Measurements from ENCODE around the gene TAMM41.
"Not testable (repeated sequence)": the region's sequence is repeated elsewhere in the genome, so short reads cannot be mapped to it uniquely, and the experiment has no call there.

Gene TAMM41

DNA sequence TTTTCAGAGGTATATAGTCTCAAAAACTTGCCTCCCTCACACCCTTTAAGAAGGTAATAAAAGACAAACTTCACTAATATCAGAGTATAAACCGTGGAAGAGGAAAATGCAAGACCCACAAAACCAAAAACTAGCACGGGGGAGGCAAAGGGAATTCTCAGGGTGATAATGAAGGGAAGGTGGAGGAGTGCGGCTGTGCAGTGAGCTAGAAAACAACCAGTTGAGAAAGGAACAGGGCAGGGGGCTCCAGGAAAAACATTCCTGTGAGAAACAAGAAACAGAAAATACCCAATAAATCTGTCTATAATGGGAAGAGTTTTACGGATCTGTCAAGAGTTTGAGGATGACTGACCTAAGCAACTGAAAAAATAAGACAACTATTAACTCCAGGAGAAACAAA is 31.6 kb downstream of the TAMM41 start:
- no peak for DNase-seq

DNA sequence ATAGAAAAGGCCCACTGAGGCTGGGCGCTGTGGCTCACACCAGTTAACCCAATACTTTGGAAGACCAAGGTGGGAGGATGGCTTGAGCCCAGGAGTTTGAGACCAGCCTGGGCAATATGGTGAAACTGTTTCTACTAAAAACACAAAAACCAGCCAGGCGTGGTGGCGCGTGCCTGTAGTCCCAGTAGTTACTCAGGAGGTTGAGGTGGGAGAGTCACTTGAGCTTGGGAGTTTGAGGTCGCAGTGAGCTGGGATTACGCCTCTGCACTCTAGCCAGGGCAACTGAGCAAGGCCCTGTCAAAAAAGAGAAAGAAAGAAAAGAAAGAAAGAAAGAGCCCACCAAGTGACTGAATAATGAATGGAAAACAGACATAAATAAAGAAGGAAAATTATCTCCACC is 32.0 kb downstream of the TAMM41 start:
- no peak for DNase-seq

DNA sequence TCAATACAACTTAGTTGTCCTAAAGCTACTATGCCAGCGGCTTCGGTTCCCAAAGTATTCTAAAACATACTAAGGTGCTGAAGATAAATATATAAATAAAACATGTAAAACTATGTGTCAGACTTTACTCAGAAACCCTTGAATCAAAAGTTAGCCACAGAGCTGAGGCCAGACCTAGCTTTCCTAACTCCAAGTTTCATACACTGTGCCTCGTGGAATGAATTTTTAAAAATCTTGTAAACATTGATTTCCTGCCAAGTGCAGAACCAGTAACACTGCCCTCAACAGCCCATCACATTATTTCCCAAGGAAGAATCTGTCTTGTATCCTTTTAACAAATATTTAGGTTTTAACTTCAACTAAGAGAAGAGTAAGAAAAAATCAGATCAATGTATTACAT is 36.4 kb downstream of the TAMM41 start:
- DNase-seq = no peak

DNA sequence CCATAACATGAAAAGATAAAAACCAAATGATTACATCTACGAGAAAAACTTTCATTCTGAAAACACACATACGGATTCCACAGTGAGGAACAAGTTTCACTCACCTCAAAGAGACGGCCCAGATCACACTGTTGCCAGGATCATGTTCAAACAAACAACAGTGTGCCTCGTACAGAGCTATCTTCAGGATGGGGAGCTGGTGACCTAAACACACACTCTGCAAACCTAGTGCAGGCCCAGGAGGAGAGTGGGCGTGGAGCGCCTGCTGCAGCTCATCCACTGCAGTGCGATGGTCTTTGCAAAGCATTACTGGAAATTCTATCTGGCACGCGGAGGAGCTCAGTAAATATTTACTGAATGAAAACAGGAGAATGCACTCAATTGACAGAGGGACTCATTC is 38.5 kb downstream of the TAMM41 start:
- no peak for DNase-seq

DNA sequence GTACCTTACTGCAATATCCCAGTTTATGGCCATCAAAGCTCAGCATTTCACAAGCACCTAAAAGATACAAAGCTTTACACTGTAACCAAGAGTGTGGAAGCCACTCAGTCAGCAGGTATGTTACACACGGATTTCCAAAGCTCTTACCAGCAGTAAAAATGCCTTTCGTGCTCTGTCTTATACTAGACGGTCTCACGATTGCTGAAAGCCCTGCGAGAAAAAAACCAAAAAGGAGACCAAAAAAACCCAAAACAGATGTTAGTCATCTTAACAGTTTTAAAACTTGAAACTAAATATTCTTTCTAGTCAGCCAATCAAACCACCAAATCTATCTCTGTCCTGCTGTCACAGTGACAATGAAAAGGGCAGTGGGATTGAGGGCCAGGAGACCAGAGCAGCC is 39.0 kb downstream of the TAMM41 start:
- DNase-seq = no peak

DNA sequence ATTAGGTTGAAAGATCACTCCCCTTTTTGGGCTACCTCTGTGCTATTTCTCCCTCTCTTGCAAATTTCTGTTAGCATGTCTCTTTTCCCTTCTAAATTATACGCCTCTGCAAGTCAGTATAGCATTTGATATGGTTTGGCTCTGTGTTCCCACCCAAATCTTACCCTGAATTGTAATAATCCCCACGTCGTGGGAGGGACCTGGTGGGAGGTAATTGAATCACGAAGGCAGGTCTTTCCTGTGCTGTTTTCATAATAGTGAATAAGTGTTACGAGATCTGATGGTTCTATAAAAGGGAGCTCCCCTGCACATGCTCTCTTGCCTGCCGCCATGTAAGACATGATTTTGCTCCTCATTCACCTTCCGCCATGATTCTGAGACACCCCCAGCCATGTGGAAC is 41.0 kb downstream of the TAMM41 start:
- peak in 1 of 51 donors; percentile 8 for DNase-seq

DNA sequence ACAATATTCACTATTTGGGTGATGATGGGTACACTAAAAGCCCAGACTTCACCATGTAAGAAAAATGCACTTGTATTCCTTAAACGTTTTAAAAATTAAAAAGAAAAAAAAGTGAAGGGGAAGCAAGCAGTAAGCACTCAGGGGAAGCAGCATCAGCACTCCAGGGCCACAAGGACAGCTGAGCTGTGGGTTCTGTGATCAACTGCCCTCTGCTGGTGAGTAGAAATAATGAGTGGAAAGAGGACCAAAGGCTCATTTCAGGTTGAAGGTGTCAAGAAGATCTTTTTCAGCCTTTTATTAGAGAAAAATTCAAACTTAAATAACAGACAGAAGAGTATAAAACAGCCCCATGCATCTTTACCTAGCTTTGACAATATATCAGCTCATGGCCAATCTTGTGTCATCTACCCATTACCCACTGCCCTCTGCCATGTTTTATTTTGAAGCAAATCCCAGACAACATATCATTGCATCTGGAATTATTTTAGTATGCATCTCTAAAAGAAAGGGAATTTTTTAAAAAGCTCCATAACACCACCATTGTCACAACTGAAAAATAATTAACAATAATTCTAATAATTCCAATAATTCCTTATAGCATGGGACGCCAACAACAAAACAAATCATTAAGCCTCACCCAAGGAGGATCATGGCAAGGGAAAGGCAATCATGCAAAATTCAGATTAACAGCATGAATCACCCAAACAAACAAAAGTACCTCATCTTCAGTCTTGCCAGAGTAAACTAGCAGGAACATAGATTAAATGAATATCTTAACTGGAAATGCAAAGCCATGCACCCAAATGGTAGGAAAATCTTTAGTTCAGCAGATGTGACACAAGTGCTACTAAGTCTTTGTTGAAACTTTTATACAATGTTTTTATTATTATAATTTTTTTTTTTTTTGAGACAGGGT is 42.5 kb downstream of the TAMM41 start:
- DNase-seq = peak in 16 of 51 donors; percentile 3 to 38 (median 20)

DNA sequence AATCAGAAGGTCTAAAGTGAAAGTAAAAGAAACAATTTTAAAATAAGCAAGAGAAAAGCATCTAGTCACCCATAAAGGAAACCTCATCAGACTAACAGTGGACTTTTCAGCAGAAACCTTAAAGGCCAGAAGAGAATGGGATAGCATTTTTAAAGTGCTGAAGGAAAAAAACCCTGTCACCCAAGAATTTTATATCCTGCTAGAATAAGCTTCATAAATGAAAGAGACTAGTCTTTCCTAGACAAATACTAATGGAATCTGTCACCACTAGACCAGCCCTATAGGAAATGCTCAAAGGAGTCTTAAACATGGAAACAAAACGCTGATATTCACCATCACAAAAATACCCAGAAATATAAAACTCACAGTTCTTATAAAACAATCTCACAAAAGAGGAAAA is 46.9 kb downstream of the TAMM41 start:
- DNase-seq = no peak

DNA sequence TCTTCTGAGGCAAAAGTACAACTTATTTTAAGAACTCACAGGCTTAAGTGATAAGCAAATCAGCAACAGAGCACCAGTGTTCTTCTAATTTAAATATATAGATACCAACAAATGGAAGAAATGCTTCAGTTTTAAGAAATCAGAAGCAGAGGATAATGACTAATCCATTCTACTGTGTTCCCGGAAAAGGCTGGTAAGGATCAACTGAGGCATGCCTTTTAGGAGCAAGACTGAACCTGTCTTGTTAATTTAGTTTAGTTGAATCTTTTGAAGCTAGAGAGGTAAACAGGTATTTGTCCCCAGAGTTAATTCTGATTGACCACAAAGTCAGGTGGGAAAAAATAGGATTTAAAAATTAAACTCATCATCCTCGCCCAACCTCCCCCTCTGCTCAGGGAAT is 51.8 kb downstream of the TAMM41 start:
- no peak for DNase-seq

DNA sequence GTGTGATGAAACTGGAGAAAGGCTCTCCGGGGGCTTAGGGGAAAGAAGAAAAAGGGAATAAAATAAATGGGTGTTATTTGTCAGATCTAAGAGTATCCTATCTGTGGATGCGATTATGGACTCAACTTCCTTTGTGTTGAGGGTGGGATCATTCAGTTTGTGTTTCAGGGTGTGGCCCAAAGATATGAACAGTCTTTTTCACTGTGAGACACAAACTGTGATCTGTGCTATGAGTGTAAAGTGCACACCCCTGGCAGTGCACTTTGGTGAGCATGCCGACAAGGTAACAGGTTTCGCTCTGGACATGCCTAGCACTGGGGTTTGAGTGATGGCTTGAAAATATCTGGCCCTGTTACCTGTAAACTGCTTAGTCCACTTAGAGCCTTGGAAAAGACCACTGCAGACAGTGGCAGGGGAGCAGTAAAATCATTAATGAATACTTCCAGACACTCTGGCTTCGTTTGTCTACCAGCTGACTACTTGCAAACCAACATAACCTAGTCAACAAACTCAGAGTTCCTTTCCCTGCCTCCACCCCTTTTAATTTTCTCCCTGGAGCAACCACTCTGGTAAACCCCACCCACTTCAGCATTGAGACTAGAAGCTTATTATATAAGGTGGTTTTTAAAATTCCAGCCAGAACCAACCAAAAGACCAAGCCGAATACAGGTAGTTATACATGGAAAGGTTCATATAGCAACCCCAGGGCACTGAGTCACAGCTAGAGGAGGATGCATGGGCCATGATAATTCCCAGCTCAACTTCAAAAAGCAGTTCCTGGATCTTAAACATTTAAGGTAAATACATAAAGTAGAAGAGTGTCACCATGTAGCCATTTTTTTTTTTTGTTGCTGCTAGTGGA is 55.1 kb downstream of the TAMM41 start:
- DNase-seq = no peak

DNA sequence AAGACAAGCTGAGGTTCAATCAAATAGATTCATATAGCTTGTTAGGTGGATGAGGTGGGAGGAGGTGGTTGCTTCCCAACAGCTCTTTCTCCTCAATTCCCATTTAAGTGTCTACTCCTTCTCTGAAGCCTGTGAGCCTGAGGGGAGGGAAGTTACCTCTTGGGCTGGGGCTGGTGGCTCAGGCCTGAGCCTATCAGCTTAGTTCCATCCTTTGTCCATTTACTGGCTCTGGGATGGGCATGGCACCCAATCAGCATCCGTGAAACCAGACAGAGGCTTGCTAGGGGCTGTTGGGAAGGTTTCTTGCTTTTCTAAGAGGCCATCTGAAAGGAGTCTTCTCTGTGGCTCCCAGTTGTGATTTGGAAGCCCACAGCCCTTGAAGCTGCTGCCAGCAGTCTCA is 57.3 kb downstream of the TAMM41 start:
- no peak for DNase-seq

DNA sequence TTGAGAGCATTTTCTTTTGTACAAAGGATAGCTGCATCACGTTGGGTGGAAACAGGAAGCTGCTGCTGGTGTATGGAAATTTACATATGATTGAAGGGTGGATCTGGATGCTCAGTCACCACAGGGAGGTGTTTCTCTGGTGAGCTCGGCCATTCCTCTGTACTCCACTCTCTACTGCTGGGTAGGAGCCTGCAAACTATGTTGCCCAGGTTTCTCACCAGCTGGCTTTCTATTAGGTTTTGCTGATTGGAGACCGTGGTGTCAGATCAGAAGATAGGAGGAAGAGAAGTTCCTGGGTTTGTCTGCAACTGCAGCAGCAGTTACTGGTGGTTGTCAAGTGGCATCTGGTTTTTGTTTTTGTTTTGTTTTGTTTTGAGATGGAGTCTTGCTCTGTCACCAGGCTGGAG is 61.7 kb downstream of the TAMM41 start:
- DNase-seq = no peak

DNA sequence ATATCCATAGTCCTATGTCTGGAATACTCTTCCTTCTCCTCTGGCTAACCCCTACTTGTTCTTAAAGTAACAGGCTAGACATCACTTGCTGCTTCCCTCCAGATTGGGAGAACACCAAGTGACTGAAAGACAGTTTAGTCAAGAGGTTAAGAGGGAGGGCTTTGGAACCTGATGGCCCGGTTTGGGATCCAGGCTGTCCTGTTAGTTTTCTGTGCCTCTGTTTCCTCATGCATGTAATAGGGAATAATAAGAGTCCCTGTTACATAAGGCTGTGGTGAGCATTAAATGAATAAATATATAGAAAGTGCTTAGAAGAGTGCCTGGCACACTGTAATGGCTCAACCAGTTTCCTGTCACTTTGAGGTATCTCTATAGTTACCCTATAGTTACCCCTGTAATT is 66.3 kb downstream of the TAMM41 start:
- no peak for DNase-seq

DNA sequence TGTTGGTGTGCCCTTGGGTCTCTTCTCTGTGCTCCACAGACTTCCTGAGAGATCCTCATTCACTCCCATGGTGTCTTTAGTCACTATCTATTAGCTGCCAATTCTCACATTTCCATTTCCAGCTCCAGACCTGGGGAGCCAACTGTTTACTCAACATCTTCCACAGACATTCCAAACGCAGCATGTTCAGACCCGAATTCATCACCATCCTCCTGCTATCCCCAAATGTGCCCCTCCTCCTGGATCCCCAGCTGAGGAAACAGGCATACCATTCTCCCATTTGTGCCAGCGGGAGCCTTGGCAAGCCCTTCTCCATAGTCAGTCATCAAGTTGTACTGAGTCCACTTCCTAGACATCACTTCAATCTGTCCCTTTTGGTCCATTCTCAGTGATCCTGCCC is 67.1 kb downstream of the TAMM41 start:
- no peak for DNase-seq

DNA sequence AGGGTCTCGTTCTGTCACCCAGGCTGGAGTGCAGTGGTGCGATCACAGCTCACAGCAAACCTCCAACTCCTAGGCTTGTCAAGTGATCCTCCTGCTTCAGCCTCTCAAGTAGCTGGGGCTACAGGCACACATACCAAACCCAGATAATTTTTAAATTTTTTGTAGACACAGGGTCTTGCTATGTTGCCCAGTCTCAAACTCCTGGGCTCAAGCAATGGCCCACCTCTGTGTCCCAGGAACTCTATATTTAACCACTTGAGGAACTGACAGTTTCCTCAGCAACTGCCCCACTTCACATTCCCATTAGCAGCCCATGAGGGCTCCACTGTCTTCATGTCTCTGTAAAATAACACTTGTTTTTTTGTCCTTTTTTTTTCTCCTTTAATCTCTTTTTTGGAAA is 68.4 kb downstream of the TAMM41 start:
- DNase-seq = no peak

DNA sequence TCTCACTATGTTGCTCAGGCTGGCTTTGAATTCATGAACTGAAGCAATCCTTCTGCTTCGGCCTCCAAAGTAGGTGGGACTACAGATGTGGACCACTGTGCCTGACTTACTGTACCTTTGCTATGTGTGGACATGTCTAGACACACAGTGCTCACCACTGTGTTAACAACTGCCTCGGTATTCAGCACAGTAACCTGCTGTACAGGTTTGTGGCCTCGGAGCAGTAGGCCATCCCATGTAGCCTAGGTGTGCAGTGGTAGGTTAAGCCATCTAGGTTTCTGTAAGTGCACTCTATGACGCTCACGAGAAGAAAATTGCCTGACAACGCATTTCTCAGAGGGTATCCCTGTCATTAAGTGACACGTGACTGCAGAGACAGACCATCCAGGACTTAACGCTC is 70.3 kb downstream of the TAMM41 start:
- DNase-seq = no peak

DNA sequence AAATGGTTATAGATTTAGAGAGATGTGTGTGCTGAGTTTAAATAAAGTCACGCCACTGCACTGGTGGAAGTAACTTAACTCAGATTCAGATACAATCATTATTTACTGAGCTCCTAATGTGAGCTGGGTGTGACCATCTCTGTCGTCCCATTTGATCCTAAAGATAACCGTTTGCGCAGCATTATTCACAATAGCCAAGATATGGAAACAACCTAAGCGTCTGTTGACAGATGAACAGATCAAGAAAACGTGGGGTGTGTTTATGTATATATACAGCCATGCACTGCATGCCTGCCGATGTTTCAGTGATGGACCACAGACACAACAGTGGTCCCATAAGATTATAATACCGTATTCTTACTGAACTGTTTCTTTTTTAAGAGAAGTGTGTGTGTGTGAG is 71.2 kb downstream of the TAMM41 start:
- DNase-seq = no peak

DNA sequence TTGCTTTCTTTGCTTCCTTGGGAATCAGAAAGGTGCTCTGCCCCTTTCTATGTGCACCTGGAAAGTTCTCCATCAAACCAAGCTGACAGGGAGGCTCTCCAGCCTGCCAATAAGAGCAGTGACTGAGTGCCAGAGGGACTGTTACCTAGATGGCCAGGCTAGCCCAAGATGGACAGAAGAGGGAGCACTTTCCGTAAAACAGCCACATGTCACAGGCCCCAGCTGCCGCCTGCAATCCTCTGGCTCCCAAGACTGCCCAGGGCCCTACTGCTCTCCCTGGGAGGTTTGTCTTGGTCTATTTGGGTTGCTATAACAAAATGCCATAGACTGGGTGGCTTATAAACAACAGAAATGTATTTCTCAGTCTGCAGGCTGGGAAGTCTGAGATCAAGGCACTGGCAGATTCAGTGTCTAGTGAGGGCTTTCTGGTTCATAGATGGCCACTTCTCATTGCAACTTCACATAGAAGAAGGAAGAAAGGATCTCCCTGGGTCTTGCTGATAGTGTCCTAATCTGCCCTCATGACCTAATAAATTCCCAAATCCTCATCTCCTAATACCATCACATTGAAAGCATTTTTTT is 72.3 kb downstream of the TAMM41 start:
- DNase-seq = peak in 21 of 51 donors; percentile 3 to 58 (median 23)

DNA sequence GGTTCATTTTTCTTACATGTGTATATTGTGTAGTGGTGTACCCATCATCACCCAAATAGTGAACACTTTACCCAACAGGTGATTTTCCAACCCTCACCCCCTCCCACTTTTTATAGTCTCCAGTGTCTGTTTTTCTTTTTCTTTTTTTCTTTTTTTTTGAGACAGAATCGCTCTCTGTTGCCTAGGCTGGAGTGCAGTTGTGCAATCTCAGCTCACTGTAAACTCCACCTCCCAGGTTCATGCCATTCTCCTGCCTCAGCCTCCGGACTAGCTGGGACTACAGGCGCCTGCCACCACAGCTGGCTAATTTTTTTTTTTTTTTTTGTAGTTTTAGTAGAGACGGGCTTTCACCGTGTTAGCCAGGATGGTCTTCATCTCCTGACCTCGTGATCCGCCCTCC is 74.8 kb downstream of the TAMM41 start:
- not testable (repeated sequence) for DNase-seq

DNA sequence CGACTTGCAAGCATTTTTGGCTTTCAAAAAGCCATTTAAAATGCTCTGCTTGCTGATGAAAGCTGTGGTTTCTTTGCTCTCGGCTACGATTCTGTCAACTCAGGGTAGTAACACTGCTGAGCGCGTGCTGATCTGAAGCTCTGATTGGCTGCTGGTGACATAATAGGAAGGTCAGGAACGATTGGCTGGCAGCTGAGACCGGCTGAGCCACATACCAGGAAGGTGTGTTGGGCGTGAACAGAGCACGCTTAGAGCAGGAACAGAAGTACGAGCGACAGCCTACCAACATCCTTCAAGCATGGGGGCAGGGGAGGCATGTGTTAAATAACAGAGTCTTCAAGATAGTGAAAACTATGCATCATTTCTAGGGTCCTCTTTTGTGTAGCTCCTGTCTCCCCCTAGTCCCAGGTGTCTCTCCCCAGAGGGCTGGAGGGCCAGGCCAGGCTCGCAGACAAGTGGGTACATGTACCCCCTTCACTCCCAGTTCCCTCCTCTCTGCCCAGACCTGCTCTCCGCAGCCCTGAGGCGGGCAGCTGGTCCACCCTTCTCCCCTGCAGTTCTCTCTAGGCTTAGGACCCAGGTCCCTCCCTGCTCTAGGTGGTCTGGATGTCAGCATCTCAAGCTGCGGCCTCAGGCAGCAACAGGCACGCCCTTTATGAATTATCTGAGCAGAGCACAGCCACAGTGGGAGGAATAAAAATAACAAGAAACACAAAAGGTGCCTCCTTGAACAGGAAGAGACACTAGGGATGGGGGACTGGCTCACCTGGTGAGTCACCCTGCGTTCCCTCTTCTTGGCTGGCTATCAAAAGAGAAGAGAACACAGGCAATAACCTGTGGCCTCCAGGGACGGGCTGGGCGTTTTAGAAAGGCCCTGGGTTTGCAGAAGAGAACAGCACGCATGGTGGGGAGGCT is 76.0 kb downstream of the TAMM41 start:
- peak in 38 of 51 donors; percentile 5 to 69 (median 36) for DNase-seq

Data from hypothalamus (tissue), 51 donors.